ENCODE data around the gene ARHGAP26.
"Not testable (repeated sequence)": the region's sequence is repeated elsewhere in the genome, so short reads cannot be mapped to it uniquely, and the experiment has no call there.

ARHGAP26 gene

DNA sequence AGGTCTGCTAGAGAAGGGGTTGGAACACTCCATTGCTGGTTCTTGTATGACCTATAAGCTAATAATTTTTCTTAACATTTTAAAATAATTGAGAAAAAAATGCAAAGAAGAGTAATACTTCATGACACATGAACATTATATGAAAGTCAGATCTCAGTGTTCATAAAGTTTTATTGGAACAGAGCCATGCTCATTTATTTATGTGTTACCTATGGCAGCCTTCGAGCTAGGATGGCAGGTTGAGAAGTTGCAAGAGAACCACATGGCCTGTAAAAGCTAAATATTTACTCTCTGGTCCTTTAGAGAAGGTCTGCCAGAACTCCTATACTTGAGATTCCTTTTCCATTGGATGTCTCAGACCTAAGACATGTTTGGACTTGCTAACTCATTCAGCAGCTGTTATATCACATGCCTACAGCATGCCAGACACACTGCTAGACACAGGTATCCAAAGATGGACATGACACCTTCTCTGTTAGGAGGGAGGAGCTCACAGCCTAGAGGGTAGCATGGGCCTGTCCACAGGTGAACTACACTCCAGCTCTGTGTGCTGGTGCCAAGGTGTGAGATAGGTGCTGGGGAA is 304.3 kb downstream of the ARHGAP26 start:
- DNase-seq = no peak

DNA sequence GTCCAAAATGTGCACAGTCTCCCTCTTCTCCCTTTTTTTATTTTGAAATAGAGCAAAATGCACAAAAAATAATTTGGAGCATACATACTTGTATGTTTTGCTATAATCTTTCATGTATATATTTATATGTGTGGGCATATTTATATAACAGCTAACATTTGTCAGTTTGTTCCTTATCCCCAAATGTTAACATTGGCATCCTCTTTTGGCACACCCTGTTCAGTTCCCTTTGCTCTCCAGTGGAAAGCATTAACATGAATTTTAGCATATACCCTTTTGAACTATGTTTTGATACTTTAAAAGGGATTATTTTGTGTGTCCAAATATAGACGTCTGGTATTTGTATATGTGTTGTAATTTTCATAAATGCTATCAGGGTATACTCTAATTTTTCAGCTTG is 306.2 kb downstream of the ARHGAP26 start:
- DNase-seq = no peak

GRCh38 chr5:143077453-143078103 is 307.4 kb downstream of the ARHGAP26 start:
- no peak for DNase-seq

DNA sequence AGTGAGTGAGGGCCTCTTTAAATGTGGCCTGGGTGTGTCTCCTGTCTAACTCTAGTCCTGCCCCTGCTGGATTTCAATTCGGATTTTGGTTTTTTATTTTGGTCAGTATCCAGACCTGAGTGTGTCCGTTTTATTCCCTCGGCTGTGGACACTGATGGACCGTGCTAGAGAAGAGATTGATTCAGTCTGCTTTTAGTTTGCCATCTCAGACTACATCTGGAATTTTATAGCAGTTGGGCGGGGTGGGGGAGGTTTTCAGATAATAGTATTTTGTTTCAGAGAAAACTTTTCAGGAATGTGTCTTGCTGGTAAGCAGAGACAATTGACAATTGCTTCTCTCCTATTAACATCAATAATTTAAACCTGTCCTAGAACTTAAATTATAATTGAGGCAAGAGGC is 308.1 kb downstream of the ARHGAP26 start:
- DNase-seq = no peak

DNA sequence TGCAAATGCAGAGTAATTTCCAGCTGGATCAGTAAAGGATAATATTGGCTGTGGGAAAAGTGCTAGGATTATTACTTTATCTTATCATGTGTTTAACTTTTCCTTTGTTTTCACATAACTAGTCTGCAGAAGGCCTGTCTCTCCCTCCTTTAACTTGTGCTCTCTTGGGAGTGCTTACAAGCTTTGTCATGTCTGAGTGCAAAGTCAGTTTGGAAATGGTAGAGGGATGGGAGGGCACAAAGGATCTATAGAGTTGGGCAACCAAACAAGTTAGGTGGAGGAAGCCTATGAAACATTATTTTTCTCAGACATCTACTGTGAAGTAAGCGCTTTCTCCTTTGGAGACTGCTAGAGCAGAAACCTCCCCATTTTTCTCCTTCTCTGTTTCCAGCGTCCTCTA is 308.8 kb downstream of the ARHGAP26 start:
- DNase-seq = no peak

DNA sequence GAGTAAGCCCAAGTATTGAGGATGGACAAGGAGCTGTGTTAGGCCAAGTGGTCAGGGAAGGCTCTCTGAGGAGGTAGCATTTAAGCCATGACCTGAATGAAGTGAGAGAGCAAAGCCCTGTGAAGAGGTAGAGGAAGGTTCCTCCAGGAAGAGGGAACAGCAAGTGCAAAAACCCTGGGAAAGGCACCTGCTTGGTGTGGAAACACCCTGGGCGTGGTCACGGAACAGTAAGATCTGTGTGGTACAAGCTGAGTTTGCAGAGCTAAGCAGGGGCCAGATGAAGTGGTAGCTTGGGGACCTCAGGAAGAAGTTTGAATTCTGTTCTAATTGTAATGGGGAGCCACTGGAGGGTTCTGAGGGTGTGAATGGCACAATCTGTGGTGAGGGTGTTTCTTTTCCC is 310.2 kb downstream of the ARHGAP26 start:
- no peak for DNase-seq

DNA sequence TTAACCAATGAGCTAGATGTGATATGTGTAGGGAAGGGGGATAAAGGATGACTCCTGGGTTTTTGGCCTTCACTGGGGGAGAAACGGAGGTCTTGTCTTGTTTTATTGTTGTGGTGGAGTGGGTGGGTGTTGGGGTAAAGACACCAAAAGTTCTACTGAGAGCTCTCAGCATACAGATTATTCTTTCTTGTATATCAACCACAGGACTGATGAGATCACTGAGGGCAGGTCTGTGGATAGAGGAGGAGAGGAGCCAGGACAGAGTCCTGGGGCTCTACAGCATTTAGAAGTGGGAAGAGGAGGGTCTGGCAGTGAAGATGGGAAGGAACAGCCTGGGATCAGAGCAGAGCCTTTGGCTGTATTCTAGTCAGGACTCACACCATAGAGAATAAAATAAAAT is 310.8 kb downstream of the ARHGAP26 start:
- DNase-seq = no peak

DNA sequence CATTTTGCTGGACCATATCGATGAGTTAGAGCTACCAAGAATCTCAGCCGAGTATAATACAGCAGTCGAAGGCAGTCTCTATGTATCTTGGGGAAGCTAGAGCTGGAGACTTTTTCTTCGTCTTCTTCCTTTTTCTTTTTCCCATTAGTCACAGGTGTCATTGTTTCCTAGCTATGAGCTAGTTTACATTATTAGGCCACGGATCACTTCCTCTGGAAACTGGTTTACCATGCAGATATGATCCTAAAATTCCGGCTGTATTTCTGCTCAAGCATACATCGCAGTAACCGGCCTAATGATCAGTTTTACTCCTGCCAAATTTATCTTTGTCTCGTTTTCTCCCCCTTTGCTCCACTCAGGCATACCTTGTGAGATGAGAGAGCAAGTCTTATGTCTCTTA is 312.8 kb downstream of the ARHGAP26 start:
- no peak for DNase-seq

DNA sequence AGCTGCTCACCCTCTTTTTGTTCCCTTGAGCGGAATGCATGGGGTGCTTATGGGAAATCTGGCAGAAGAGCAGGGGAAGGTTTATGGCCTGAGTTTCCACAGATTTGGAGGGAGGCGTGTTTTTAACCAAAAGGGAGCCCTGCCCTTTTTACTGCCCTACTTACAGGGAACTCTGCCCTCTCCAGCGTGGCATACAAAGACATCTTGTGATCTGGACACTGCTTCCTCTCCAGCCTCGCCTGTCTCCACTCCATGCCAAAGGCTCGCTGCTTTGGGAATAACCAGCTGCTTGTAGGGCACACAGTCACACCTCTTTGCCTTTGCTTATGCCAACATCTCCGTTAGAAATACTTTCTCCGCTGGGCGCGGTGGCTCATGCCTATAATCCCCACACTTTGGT is 314.2 kb downstream of the ARHGAP26 start:
- DNase-seq = no peak

DNA sequence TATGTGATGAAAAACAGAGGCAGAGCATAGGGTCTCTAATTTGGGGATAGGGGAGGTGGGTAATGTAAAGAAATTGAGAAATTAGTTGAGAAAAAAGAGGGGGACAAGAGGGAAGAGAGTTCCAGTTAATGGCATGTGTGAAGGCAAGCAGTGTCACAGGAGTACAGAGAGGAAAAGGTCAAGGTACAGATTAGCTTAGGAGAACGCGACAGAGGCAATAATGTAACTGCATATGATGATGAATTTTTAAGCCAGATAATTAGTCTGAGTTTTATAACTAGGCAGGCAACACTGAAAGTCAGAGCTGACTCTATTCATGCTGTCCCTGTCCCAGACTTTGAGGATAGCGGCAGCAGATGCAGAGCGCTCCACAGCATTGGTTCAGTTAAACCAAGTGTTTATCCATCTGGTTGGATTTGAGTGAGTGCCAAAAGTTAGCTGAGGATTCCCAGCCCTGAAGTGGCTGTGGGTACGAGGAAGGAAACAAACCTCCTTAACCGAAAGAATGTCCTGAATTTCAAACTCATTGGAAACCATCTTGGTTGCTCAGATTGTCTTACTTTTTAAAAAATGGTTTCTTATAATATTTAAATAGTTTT is 315.2 kb downstream of the ARHGAP26 start:
- DNase-seq = no peak

- no peak for DNase-seq
These were observed 316.4 kb downstream of the ARHGAP26 start for GRCh38 chr5:143086546-143086907.

GRCh38 chr5:143086908-143087637 is 316.9 kb downstream of the ARHGAP26 start:
- no peak for DNase-seq

DNA sequence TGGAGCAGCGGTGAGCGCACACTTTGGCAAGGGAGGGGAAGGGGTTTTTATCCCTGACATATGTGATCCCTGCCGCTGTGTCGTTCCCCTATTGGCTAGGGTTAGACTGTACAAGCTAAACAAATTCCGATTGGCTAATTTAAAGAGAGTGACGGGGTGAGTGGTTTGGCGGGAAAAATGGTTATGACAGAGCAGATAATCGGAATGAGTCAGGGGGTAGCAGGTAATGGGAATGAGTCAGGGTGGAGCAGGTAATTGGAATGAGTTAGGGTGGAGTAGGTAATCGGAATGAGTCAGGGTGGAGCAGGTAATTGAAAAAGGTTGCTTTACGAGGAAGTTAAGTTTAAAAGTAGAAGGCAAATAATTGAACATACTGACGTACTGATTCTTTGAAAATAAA is 318.5 kb downstream of the ARHGAP26 start:
- DNase-seq = not testable (repeated sequence)

DNA sequence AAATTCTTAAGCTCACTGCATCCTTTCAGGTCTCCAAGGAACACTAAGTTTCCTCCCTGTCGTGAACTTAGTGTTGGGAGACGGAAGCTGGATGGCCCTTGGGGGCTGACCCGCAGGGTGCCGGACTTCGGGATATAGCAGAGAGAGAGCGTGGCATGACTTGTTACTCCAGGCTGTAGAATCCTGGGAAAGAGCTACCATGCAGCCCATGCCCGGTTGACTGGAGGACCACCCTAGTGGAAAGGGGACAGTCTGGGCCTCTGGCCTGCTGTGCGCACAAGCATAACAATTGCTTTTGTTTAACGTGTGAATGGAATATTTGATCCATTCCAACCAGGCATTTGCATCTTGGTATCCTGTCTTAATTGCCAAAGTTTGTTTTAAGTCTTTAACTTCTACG is 319.9 kb downstream of the ARHGAP26 start:
- not testable (repeated sequence) for DNase-seq

- not testable (repeated sequence) for DNase-seq
These were observed 322.7 kb downstream of the ARHGAP26 start for GRCh38 chr5:143092711-143093451.

DNA sequence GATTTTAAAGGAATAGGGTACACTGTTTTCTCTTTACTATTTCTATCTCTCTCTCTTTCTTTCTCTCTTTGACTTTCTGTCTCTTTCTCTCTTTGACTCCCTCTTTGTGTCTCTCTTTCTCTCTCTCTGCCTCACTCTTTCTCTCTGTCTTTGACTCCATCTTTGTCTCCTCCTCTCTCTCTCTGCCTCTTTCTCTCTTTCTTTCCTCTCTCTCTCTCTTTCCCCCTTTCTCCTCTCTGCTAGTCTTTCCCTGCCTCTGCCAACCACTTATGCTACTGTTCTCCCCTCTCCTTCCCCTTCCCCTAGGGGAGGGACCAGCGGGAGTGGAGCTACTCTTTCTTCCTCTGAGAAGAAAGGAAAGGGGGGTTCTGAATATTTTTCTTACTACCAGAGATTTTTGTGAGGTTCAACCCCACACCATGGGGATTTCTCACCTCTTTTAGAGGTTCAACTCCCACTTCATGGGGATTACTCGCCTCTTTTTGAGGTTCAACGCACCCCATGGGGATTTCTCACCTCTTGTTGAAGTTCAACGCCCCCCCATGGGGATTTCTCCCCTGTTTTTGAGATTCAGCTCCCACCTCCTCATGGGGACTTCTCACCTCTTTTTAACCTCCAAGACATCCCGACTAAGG is 323.4 kb downstream of the ARHGAP26 start:
- no peak for DNase-seq

GRCh38 chr5:143094087-143094521 is 323.9 kb downstream of the ARHGAP26 start:
- no peak for DNase-seq

DNA sequence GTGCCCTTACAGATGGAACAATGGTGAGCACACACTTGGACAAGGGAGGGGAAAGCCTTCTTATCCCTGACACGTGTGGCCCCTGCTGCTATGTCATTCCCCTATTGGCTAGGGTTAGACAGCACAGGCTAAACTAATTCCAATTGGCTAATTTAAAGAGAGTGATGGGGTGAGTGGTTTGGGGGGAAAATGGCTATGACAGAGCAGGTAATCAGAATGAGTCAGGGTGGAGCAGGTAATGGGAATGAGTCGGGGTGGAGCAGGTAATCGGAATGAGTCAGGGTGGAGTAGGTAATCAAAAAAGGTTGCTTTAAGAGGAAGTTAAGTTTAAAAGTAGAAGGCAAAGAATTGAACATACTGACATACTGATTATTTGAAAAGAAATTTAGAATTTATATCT is 324.4 kb downstream of the ARHGAP26 start:
- peak; percentile 32 for DNase-seq

- DNase-seq = peak; percentile 20
These were observed 330.9 kb downstream of the ARHGAP26 start for GRCh38 chr5:143101121-143101520.

DNA sequence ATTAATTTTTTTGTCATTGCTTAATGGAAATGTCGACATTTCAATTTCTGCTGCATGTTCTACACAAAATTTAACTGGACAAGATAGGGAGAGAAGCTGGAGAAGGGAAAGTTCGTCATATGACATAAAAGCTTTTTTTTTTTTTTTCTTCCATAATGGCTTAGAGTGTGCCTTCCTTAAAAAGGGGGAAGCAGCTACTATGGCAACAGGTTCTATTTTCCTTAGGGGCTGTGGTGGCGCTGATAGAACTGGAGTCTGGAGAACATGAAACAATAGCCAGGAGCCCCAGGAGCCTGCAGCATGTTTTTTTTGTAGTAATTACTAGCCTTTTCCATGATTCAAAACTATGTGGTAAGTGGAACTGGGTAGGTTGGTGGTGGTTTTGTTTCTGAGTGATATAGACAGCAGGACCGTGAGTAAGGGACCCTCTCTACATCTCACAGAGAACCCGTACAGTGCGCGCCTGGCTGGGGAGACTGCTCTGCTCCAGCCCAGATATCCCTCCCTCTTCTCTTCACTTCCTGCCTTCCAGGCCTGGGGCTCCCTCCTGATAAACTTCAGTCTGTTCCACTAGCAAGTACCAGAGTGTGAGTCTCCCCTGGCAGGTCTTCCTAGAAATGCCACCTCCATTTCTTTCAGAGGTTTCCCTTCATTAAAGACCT is 331.7 kb downstream of the ARHGAP26 start:
- peak; percentile 77 for DNase-seq

DNA sequence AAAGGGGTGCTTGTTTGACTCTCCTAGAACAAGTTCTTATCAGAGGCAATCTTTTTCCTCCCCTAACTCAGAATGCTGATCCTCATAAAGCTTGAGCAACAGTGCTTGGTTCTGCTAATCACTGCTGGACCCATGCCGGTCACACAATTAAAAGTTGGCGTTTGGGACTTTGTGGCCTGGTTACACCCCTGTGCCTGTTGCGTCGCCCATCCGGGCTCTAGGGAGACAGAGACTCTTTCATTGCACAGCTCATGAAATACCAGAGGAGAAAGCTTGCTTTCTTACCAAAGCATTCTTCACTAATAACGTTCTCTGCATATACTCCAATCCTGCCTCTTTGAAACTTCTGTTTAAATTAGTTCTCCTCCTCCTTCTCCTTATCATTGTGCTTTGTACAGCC is 332.2 kb downstream of the ARHGAP26 start:
- DNase-seq = no peak
